ENCODE data around the gene DAG1.

Gene DAG1

GRCh38 chr3:49469936-49470713 lies at the start of gene DAG1:
Gene DAG1, plus strand, starts transcription at chr3:49470267. Its CDS starts 40,268 bp downstream, at chr3:49510535.
- peak; percentile 92 for DNase-seq

DNA sequence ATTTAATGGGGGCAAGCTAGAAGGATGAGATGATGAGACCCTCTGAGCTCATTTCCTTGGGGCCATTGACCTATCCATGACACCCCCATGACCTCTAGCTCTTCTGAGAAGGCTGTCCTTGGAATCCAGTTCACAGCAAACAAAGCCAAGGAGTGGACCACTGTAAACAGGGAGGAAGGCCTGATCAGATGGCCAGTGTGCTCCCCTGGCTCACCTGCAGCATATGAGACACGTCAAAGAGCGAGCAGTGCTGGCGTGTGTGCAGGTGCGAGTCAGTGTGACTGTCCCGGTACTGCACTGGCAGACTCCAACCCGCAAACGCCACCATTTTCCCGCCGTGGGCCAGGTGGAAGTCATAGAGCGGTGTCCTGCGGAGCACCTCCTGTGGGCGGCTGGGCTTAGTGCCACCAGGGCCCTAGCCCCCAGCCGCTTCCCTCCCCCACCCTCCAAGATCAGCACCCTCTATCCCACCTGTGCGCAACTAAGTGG lies 48.1 kb upstream of the DAG1 start:
- no peak for DNase-seq

- DNase-seq: no peak
Observed at GRCh38 chr3:49422379-49423248, 47.5 kb upstream of the DAG1 start, which contains the start of gene AMT. Gene AMT, minus strand, starts transcription at chr3:49422473. Its CDS starts 23 bp downstream, at chr3:49422450.

GRCh38 chr3:49424816-49425215 lies 45.3 kb upstream of the DAG1 start:
- DNase-seq: no peak

- DNase-seq: no peak
Observed at GRCh38 chr3:49427586-49427985, 42.5 kb upstream of the DAG1 start.

DNA sequence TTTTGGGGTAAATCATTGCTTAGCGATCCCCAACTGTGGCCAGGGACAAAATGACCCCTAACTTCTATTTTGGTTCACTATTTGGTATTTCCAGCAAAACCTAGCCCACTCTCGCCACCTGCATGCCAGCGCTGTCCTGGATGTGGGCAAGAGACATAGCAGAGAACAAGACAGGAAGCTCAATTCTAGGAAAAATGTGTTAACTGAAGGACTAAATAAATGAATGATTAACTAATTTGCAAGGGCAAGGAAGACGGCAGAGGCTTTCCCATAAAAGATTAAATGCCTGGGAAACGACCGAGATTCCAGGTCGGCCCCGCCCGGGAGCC lies 41.4 kb upstream of the DAG1 start:
- DNase-seq: no peak

DNA sequence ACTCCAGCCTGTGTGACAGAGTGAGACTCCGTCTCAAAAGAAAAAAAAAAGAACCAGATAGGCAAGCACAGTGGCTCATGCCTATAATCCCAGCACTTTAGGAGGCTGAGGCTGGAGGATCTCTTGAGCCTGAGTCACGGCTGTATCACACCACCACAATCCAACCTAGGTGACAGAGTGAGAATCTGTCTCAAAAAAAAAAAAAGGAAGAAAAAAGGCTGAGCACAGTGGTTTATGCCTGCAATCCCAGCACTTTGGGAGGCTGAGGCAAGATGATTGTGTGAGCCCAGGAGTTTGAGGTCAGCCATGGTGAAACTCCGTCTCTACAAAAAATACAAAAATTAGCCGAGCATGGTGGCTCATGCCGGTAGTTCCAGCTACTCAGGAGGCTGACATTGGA lies 35.3 kb upstream of the DAG1 start:
- no peak for DNase-seq

DNA sequence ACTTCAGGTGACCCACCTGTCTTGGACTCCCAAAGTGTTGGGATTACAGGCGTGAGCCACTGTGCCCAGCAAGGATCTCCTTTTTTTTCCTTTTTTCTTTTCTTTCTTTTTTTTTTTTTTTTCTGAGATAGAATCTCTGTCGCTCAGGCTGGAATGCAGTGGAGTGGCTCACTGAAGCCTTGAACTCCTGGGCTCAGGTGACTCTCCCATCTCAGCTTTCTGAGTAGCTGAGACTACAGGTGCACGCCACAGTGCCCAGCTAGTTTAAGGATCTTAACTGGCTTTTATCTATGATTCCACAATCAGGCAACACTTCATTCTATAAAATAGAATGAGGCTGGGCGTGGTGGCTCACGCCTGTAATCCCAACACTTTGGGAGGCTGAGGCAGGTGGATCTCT lies 24.7 kb upstream of the DAG1 start:
- no peak for DNase-seq

DNA sequence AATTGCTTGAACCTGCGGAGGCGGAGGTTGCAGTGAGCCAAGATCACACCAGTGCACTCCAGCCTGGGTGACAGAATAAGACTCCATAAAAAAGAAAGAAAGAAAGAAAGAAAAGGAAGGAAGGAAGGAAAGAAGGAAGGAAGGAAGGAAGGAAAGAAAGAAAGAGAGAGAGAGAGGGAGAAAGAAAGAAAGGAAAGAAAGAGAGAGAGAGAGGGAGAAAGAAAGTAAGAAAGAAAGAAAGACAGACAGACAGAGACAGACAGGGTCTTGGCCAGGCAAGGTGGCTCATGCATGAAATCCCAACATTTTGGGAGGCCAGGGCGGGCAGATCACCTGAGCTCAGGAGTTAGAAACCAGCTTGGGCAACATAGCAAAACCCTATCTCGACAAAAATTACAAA lies 16.4 kb upstream of the DAG1 start:
- DNase-seq: no peak

DNA sequence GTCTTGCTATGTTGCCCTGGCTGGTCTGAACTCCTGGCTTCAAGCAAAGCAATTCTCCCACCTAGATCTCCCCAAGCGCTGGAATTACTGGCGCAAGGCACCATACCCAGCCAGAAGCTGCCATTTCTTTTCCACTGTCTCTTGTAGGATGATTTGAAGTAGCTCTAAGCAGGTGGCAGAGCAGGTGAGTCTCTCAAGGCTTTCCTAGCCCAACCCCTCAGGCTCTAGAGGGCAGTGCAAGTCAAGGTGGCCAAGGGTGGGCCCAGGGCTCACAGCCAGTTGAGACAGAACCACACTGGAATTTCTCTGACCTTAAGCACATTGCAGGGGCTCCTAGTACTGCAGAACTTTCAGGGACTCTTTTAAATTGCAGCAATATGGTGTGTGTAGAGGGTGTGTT lies 15.6 kb upstream of the DAG1 start:
- no peak for DNase-seq

DNA sequence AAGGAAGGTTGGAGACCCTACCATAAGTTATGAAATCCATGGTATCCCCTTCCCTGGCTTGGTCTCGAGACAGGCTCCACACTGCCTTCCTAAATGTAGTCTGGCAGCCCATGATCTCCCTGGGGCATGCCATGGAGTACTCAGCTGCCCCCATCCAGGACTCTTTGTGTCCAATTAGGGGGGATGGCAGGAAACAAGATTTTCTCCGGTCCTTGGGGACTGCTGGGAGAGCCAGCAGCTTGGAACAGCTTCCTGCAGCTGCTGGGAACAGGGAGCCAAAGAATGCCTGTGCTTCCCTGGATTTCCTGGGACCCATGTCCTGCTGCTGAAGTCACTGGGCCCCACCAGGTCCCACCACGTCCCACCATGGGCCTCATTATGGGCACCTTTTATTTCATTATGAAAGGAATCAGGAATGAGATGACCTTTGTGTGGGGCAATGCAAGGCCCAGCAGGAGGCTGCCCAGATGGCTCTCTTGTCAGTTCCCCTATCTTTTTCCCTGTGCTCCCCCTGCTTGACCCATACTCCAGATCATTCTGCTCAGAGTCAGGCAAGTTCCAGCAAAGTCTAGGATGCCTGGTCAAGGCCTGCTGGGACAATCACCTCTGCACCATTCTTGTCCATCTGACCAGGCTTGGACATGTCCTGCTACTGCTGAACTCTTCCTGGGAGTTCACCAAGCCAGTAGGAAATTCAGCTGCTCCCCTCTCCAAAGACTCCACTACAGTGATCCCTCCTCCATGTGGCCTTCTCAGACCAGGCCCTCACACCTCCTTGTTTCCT lies 15.0 kb upstream of the DAG1 start:
- DNase-seq: no peak

- no peak for DNase-seq
Observed at GRCh38 chr3:49456466-49456865, 13.6 kb upstream of the DAG1 start.

GRCh38 chr3:49460188-49460890 lies 9.7 kb upstream of the DAG1 start:
- no peak for DNase-seq

GRCh38 chr3:49460956-49461355 lies 9.1 kb upstream of the DAG1 start:
- no peak for DNase-seq

- DNase-seq: no peak
Observed at GRCh38 chr3:49461443-49462171, 8.5 kb upstream of the DAG1 start.

GRCh38 chr3:49462222-49462621 lies 7.8 kb upstream of the DAG1 start:
- DNase-seq: no peak

DNA sequence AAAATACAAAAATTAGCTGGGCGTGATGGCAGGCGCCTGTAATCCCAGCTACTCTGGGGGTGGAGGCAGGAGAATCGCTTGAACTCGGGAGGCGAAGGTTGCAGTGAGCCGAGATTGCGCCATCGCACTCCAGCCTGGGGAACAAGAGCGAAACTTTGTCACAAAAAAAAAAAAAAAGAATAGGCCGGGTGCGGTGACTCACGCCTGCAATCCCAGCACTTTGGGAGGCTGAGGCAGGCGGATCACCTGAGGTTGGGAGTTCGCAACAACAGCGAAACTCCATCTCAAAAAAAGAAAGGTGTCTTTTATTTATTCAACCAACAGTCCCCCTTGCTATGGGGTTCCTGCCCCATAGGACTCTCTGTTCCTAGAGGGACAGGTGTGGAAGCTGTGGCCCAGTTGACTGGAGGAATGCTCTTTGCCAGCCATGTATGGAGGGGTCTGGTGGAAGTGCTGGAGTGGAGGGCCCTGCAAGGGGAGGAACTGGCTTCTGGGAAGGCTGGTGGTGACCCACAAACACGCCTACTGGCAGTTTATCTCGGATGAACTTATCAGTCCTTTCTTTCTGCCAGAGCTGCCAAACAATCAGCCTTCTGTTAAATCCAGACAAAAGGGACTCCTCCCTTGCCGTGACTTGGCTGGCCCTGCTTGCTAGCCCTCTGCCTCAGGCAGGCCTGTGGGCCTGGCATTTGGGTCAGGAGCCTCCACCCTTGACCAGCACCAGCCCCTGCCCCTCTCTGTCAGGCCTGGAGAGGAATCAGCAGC lies 4.6 kb upstream of the DAG1 start:
- DNase-seq: no peak

GRCh38 chr3:49466085-49466484 lies 4.0 kb upstream of the DAG1 start:
- no peak for DNase-seq

GRCh38 chr3:49469037-49469935 lies 781 bp upstream of the DAG1 start:
- DNase-seq: no peak

Measured in activated CD4-positive, alpha-beta T cell treated with anti-CD3 and anti-CD28 coated beads, Interleukin-2, amount 50 U/mL, for 1 hour (primary cell).